GM10248 (cell line): ENCODE data around the gene SETD6.
A peak's percentile ranks its signal among the peaks of the same experiment; 100 is the strongest.

Source experiments
- CTCF ChIA-PET: fragments of 300-600 bp; sonication (Branson Sonifier 250); formaldehyde crosslinking; extraction: SDS; loops from one replicate; lab custom pipeline; 2021; ENCODE audit warnings: antibody characterized with exemption; lab: Yijun Ruan, JAX
- POLR2A ChIA-PET: fragments of 350-650 bp; sonication (Branson Sonifier 250); formaldehyde crosslinking; extraction: SDS; loops from one replicate; lab custom pipeline; 2020; ENCODE audit warnings: antibody characterized with exemption; lab: Yijun Ruan, JAX
- DNase-seq: peaks from one replicate; pipeline ENCODE4 v3.0.0; 2012; ENCODE audit errors: extremely low spot score
- TF ChIP-seq, protein P1 (sequence below): IDR thresholded peaks from 2 replicates; pipeline ENCODE4 v1.5.1; 2012; ENCODE audit warnings: mild to moderate bottlenecking, low read depth; ENCODE audit errors: extremely low read depth, missing control alignments, control extremely low read depth

SETD6 gene

DNA sequence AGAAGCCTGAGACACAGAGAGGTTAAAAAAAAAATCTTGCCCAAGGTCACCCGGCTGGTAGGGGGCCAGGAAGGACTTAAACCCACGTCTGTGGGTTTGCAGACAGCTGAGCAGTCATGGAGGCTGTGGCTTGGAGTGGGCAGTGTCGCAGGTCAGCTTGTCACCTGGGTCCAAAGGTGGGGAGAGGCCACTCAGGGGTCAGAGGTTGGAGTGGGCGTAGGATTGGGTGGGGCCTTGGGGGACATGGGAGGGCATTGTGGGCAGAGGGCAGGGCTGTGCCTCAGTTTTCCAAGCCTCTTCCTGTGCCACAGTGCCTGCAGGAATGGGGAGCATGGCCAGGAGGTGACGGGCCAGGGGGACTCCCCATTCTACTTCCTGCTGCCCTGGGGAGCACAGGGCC lies 17.4 kb upstream of the SETD6 start:
- TF ChIP-seq, protein P1, sequence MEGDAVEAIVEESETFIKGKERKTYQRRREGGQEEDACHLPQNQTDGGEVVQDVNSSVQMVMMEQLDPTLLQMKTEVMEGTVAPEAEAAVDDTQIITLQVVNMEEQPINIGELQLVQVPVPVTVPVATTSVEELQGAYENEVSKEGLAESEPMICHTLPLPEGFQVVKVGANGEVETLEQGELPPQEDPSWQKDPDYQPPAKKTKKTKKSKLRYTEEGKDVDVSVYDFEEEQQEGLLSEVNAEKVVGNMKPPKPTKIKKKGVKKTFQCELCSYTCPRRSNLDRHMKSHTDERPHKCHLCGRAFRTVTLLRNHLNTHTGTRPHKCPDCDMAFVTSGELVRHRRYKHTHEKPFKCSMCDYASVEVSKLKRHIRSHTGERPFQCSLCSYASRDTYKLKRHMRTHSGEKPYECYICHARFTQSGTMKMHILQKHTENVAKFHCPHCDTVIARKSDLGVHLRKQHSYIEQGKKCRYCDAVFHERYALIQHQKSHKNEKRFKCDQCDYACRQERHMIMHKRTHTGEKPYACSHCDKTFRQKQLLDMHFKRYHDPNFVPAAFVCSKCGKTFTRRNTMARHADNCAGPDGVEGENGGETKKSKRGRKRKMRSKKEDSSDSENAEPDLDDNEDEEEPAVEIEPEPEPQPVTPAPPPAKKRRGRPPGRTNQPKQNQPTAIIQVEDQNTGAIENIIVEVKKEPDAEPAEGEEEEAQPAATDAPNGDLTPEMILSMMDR, result no peak
- DNase-seq, result no peak
- ChIA-PET POLR2A (no interaction called here), CTCF (interaction anchor here (1.0 to 3.9 kb wide), 2 partner anchors 11 to 12 kb away, joined by 4 to 21 read pairs; no protein-coding TSS in a partner anchor)

DNA sequence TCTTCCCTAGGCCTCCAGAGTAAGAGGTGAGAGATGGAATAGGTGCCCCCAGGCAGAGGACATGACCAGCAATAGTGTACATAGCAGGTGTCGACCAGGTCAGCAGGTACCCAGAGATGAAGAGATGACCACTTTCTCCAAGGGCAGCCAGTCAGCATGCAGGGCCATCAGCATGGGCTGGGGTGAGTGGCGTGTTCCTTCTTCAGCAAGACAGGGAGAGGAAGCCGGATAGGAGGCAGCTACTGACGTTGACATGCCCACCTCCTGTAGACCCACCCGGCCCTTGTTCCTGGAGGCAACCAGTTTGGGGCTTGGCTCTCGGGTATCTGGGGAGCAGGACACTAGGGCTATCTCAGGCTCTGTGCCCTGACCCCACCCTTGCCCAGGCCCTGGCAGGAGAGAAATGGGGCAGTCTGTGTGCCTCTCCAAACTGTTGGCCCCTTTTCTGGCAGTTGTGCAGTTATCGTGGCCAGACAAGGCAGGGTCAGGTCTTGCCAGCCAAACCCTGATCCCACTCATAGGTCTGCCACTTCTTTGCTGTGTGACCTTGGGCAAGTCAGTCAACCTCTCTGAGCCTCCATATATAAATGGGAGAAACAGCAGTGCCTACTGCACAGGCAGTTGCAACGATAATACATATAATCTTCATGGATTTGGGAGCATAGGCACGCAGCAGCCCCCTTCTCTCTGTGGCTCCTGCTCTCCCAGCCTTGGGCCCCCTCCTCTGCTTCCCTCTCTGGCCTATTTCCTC lies 16.8 kb upstream of the SETD6 start:
- TF ChIP-seq, protein P1, result no peak
- no peak for DNase-seq
- ChIA-PET CTCF (interaction anchor here (1.0 to 1.8 kb wide), 3 partner anchors 11 to 15 kb away, joined by 4 to 5 read pairs (median 4); no protein-coding TSS in a partner anchor), POLR2A (no interaction called here)

DNA sequence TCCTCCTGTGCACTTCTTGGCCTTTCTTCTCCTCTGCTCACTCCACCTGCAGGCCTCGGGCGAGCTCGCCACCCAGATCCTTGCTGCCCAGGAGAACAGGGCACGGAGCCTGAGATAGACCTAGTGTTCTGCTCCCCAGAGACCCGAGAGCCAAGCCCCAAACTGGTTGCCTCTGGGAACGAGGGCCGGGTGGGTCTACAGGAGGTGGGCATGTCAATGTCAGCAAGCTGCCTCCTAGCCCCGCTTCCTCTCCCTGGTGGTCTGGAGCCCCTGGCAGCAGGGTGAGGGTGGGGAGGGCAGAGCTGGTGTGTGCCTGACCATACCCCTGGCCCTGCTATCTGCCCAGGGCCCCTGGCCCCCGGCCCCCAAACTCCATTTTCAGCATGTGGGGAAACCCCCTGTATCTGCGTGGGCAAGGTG lies 16.2 kb upstream of the SETD6 start:
- no peak for DNase-seq
- TF ChIP-seq, protein P1, result no peak
- ChIA-PET POLR2A (no interaction called here), CTCF (interaction anchor here (1.0 to 1.8 kb wide), 3 partner anchors 11 to 152 kb away, joined by 3 to 5 read pairs (median 4); no protein-coding TSS in a partner anchor)

DNA sequence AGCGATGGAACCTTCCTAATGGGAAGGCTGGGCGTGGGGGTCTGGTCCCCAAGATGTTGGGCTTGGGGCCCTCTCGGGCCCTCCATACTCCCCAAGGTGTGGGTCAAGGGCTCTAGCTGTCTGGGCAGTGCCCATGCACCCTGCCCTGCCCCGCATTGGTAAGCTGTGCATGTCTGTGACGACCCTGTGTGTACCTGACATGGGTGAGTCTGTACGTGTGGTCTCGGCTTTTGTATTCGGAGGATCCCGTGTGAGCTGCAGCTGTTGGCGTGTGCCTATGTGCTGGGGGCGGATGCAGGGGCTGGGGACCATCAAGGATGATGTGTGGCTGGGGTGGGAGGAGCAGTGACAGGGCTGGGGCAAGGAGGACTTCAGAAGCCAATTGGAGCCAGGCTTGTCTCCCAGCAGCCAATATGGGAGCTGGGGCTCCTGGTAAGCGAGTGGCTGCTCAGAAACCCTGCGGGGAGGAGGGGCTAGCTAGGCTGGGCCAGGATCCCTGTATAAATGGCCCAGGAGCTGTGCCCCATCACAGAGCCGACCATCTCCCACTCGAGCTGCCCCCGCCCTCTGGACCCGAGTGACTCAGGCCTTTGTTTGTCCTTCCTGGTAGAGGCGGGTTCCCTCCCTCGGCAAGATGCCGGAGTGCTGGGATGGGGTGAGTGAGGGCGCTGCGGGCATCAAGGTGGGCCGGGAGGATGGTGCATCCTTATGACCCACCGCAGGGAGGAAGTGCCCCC lies 15.5 kb upstream of the SETD6 start, which contains the start of gene NDRG4:
TSS of gene NDRG4 (plus strand) at position 529 of the 737 bp plus-strand sequence. CDS start at position 635, 106 bp downstream.
- POLR2A ChIA-PET, result no interaction called here
- TF ChIP-seq, protein P1, result no peak
- CTCF ChIA-PET, result interaction anchor here (1.0 to 1.8 kb wide), 5 partner anchors 11 to 152 kb away, joined by 3 to 5 read pairs (median 4); no protein-coding TSS in a partner anchor
- peak; percentile 84 for DNase-seq

DNA sequence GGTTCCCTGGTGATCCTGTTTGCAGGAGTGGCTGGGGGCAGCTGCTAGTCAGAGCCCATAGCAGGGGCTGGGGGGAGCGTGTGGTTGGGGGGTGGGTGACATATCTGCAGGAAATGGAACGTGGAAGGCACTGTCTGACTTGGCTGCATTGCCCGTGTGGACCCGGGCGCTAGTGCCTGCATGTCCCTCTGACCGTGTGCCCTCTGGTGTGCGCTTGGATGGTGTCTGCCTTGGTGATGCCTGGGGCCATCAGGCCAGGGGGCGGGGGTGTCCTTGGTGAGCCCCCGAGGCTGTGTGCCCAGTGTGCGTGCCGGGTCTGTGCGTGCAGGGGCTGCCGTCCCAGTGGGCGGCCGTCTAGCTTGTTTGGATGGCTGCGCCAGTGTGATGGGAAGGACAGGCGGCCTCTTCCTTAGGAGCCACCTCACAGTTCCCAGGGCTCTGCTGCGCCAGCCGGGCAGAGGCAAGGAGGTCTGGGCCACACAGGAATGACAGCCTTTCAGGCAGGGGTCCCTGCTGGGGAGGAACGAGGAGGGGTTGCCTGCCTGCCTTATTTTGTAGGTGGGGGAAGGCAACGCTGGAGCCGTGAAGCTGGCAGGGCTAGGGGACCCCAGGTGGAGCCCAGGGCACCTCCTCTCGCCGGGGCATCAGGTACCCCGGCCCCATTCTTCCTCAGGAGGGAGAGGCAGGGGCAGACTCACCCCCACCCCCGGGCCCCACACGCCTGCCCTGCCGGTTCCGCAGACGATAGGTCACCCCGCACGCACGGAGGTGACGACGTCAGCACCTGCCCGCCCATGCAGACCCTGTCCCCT lies 14.7 kb upstream of the SETD6 start:
- CTCF ChIA-PET, result interaction anchor here (1.0 to 1.6 kb wide), 3 partner anchors 10 to 13 kb away, joined by 3 to 5 read pairs (median 4); no protein-coding TSS in a partner anchor
- TF ChIP-seq, protein P1, result no peak
- peak; percentile 26 for DNase-seq
- POLR2A ChIA-PET, result no interaction called here
